ENCODE measurements around the gene LRRC26.
"Not testable (repeated sequence)": the region's sequence is repeated elsewhere in the genome, so short reads cannot be mapped to it uniquely, and the experiment has no call there.

The LRRC26 gene

DNA sequence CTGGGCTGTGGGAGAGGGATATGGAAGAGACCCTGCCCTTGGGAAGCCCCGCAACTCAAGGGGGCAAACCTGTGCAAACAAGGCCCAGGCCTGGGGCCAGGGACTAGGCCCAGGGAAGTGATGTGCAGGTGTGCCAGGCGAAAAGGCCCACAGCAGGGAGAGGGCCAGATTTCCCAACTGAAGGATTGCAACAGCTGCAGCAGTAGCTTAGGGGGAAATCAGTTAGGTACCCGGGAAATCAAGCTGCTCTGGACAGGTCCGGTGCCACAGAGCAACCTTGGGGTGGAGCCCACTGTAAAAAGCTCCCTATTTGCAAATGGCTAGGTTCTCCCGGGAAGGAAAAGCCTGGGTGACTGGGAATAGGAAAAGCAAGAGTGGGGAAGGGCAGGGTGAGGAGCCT is 20.5 kb downstream of the LRRC26 start:
- no peak for DNase-seq

DNA sequence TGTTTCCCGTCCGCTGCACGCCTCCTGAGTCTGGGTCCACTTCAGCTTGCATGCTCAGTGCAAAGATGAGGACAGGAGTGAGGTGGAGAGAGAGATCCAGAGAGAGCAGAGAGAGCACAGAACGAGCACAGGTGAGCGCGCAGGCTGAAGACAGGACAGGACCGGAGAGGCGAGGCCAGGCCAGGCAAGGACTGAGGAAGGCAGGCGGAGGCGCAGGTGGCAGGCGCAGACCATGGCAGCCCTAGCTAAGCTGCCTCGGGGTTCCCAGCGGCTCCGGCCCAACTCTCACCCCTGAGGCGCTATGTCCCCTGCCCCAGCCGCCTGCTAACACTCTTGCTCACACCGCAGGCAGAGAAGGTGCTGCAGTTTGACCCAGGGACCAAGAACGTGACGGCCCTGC is 21.2 kb downstream of the LRRC26 start:
- no peak for DNase-seq

DNA sequence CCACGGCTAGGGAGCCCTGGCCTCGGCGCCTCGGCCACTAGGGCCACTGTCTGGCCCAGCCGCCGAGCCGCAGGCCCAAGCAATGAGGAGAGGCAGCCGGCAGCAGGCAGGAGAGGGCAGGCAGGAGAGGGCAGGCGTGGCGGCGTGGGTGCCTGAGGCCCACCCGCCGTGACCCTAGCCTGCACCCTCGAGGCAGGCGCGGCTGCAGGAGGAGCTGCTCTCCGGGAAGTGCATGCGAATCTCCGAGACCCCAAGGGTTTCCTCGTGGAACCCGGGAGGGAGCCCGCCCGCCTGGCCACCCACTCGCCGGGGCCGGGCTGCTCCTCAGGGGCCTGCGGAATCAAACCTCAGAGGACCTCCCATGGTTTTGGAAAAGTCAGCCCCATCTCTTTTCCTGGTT is 21.6 kb downstream of the LRRC26 start:
- no peak for DNase-seq

DNA sequence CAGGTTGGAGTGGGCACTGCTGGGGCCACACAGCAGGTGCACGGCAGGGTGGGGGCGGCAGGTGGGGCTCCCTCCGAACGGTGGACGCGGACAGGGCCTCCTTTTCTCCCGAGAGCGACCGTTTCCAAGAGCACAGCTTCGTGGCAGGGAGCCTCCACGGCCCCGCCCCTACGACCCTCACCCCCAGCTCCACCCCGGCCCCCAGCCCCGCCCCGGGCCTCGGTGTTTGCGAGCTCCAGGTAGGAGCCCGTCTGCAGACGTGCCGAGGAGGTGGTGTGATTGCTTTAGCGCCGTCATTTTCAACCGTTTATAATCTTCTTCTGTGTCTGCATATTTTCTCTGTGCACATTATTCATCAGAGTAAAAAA is 22.1 kb downstream of the LRRC26 start:
- no peak for DNase-seq

DNA sequence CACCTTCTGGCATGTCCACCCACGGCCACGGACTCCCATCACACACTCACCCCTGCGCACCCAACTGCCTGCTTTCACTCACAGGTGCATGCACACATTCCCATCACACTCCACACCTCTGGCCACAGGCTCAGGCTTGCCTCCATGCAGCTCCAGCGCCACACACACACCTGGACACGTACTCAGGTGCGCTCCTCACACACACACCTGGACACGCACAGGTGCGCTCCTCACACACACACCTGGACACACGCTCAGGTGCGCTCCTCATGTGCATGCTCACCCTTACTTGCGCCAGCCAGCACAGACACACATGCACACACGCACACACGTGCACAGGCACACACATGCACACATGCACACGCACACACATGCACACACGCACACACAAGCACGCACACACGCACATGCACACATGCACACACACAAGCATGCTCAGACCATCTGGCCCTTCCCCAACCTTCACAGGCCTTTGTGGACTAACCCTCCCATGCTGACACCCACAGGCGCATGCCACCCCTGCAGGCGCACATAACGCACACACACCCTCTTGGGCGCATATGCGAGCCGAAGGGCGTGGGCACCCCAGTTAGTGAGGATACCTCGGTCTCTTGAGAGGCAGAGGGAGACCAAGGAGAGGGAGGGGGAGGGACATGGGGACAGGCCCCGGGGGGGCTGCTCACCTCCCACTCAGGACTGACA is 22.6 kb downstream of the LRRC26 start:
- no peak for DNase-seq

DNA sequence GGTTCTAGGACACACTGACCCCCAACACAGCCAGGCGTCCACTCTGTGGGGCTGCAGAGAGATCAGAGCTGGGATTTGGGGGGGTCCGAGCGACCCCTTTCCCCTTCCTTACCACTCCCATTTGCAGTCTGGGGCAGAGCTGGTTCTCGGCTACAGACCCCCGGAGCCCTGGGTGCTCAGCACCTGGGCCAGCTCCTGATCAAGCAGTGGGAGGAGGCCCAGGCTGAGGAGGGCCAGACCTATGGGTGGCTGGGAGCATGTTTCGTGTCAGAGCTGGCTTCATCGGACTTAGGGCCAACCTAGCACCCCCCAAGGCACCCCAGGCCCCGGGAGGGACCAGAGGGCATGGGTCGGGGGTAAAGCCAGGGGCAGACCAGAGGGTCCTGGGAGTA is 23.3 kb downstream of the LRRC26 start:
- DNase-seq = no peak

DNA sequence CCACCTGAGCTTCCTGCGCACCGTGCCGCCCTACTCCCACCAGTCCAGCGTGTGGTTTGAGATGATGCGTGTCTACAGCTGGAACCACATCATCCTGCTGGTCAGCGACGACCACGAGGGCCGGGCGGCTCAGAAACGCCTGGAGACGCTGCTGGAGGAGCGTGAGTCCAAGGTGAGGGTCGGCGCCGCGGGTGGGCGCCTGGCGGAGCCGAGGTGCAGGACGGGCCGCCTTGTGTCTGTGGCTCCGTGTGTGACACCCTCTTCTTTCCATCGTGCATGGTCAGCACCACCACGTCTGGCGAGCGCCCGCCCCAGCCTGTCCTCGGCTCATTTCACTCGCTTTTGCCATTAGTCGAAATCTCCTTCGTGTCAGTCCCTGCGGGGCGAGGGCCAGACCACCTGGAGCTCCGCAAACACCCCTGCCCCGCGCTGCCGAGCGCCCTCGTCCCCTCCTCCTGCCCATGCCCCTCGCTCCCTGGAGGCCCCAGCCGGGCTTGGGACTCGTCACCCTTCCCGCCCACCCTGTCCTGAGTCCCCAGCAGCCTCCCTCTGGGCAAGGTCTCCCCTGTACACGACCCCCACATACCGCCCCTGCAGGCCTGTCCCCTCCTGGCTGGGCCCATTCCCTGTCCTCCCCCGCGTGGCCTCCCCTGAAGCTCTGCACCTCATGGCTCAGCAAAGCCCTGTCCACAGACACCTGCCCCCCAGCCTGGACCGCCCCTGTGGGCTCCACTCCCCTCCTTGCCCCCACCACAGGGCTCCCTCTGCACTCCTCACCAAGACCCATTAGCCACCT is 23.9 kb downstream of the LRRC26 start:
- DNase-seq = no peak

DNA sequence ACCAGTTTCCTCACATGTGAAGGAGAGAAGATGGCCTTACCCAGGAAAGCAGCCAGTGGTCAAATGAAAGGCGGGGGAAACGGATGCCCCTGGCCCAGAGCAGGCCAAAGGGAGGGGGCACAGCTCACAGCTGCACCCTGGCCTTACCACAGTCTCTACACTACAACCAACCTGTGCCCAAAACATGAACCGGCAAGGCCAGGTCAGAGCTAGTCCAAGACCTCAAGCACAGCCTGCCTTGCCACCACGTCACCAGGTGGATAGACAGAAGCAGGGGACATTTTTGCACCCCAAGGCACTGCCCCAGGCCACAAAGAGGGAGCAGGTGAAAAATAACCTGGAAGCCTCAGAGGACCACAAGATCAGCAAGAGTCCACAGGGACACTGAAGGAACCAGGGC is 26.4 kb downstream of the LRRC26 start:
- no peak for DNase-seq

DNA sequence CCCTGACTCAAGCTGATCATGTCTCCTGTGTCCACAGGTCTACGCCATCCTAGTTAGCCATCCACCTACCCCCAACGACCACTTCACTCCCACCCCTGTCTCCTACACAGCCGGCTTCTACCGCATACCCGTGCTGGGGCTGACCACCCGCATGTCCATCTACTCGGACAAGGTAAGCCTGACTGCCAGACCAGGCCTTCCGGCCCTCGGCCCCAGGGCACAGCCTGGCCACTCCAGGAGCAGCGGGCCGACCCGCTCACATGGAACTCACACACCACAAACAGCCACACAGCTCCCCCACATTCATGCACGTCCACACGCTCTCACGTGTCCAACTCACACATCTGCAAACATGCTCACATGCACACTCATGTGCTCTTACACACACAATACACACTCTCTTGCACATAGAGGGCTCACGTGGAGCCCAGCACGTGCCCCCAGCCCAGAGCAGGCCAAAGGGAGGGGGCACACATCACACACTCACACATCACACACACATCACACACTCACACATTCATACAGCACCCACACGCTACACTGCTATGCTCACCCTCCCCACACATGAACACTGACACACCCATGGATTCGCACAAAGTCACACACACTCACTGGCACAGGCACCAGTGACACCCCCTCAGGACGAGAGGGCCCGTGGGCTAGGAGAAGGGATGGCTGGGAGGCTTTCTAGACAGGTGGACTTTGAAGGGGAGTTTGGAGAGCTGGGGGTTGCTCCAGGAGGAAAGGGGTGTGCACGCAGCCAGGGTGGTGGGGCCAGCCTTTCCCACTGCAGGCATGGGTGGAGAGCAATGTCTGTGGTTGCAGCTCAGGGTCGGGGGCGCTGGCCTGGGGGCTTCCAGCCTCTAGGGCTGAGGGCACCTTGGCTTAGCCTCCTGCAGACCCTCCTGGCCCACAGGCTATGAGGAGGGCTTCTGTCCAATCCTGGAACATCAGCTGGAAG is 27.6 kb downstream of the LRRC26 start:
- no peak for DNase-seq

DNA sequence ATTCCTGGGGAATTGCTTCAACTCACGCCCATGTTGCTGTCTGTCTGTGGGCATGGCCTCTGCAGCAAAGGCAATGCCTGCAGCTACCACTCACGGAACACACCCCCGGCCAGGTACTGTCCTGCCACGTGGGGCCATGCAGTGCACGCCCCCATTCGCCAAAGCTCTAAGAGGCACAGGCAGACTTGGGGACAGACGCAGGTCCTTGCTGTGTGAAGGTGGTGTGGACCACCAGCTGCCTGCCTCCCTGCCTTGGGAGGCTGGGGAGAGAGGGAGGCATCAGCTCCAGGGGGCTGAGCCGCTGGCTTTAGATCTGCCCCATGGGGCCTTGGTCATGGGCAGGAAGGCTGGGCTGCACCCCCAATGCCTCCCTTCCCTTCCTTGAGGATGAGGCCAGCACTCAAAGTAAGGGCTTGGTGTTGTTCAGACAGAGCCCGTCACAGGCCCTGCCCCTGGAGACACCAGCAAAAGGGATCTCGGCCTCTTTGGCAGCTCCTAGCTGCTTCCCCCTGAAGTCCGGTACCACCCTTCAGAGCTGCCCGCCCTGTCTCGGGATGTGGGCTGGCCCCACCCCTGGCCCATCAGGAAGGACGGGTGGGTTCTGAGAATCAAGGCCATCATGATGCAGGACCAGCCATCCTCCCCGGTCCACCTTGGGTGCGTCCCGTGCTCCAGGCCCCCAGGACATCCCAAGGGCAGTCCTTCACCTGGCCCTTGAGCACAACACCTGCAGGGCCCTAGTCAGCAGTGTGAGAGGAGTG is 28.6 kb downstream of the LRRC26 start:
- DNase-seq = no peak

DNA sequence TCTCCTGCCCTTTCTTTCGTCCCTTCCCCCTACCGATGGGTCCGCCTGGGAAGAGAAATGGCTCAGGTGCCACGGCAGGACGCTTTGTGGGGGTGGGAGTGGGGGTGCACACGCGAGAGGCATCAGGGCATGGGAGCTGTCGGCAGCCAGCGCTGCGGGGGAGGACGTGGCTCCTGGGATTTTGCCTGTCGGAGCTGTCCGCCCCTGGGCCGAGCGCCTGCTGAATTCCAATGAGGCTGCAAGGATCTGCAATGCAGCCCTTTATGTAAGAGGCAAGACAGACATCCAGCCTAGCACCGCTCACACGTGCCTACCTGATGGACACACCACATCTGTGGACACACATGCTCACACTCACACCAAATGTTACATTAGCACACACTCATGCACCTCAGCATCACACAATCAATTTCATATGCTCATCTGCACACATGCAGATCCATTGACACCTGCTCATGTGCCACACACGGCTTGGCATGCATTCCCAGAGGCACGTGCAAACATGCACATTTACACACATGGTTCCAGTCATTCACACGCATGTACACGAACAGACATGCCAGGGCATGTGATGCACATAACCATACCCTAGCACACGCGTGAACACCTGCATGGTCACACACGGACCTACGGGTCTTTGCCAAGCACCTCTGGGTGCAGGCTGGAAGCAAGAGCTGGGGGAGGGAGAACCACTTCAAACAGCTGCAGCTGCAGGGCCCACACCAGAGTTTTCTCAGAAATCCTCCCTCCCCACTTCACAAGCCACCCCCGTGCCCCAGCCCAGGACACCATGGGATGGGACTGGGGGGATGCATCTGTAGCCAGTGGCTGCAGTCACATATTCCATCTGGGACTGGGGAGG is 29.5 kb downstream of the LRRC26 start:
- DNase-seq = no peak

DNA sequence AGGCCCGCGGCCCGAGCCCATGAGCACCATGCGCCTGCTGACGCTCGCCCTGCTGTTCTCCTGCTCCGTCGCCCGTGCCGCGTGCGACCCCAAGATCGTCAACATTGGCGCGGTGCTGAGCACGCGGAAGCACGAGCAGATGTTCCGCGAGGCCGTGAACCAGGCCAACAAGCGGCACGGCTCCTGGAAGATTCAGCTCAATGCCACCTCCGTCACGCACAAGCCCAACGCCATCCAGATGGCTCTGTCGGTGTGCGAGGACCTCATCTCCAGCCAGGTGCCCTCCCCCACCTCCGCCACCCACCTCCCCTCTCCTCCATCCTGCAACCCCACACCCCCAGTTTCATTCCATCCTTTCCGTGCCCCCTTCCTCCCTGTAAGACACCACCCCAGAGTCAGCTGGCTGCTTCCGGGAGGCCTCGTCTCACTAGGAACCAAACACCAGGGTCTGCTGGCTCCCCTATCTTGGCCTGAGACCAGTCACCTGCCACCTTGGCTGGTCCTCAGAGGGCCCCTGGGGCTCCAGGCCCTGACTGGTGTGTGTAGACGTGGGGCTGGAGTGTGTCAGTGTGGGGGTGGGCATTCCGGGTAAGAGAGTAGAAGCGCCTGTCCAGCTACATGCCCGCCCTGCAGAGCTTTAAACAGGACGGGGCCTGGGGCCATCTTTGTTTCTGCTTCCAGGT is 30.2 kb downstream of the LRRC26 start:
- DNase-seq = no peak

DNA sequence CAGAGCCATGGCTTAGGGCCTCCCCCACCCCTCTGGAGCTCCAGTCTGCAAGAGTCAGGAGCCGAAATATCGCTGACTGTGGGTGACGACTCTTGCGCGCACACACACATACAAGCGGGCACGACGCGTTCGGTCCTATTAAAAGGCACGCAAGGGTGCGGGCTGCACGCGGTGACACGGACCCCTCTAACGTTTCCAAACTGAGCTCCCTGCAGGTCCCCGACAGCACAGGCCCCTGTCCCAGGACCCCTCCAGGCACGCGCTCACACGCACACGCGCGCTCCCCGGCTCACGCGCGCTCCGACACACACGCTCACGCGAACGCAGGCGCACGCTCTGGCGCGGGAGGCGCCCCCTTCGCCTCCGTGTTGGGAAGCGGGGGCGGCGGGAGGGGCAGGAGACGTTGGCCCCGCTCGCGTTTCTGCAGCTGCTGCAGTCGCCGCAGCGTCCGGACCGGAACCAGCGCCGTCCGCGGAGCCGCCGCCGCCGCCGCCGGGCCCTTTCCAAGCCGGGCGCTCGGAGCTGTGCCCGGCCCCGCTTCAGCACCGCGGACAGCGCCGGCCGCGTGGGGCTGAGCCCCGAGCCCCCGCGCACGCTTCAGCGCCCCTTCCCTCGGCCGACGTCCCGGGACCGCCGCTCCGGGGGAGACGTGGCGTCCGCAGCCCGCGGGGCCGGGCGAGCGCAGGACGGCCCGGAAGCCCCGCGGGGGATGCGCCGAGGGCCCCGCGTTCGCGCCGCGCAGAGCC is 31.0 kb downstream of the LRRC26 start, which contains the start of gene GRIN1:
Gene GRIN1, plus strand, starts transcription at position 433 of the 746 bp plus-strand sequence. CDS start 333 bp downstream, outside the sequence.
- DNase-seq = peak; percentile 9

DNA sequence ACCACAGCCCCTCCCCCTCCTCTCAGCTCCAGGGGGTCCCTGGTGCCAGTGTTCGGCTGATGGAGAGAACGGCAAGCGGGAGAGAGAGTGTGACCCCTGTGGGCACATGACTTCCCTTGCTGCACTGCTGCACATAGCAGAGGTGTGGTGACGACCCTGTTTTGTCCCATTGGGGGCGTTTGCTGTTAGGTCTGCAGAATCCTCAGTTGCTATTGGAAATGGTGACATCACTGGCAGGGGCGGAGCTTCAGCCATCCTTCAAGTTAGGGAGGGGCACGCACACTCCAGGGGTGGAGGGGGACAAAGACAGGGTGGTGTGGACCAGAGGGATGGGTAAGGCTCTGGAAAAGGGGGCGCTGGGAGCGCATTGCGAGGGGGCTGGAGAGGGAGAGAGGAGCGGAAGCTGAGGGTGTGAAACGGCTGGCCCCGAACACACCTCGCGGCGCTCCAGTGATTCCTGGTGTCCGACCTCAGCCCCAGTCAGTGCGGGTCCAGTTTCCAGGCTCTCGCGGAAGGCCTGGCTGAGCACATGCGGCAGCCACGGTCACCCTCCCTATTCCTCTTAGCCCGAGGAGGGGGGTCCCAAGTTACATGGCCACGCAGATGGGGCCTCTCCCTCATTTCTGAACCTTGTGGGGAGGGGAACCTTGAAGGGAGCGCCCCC is 31.7 kb downstream of the LRRC26 start:
- DNase-seq = no peak

DNA sequence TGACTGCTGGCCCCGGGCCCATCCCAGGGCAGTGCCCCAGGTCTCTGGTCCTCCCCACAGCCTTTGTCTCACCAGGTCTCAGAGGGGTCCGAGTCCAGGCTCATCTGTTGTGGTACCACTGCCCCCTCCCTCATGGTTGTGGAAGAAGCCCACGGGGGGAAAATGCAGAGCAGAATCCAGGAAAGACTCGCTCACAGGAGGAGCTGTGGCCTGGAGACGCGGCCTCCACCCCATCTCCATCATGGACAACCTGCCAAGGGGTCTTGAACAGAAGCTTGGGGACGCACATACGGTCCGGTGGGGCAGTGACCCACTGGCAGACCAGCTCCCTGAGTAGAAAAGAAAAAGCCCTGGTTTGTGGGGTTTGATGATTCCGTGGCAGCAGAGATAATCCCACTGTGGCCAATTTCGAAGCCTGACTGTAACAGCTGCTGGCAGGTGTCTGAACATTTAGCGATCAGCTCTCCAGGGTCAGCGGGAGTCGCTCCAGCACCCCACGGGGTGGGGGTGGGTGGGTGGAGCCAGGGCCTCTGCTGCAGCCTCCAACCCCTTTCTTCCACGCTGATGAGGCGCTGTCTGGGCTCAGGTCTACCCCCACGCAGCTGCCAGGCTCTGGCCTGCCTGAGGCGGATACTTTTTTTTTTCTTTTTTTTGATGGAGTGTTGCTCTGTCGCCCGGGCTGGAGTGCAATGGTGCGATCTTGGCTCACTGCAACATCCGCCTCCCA is 32.8 kb downstream of the LRRC26 start:
- no peak for DNase-seq

DNA sequence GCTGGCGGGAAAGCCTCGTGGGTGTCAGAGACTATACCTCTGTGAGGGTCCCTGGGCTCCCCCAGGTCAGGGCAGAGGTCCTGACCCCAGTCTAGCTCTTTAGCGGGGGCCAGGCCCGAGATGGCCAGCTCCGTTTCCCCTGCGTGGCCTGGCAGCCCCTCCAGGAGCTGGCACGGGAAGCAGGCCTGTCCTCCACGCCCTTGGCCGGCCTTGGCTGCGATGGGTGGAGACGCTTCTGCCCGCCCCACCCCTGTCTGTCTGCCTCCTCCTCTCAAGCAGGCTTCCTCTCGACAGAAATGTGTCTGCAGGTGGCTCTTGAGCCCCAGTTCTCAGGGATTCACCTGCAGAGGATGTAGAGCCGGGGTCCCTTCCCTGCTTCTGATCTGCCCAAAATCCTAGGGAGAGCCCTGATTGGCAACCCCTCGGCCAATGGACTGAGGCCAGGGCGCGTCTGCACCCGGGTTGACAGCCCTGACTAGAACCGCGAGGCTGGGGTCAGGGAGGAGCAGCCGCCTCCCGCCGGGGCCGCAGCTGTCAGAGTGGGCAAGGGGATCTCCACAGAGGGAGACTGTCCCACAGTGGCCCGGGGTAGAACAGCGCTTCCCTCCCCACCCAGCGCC is 33.5 kb downstream of the LRRC26 start:
- no peak for DNase-seq

DNA sequence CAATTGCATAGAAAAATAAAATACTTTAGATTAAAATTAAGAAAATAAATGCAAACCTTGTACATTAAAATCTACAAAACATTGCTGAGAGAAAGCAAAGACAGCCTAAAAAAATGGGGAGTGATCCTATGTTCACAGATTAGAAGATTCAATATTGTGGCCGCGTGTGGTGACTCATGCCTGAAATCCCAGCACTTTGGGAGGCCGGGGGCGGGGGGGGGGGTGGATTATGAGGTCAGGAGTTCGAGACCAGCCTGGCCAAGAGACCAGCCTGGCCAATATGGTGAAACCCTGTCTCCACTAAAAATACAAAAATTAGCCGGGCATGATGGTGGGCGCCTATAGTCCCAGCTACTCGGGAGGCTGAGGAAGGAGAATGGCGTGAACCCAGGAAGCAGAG is 34.7 kb downstream of the LRRC26 start:
- not testable (repeated sequence) for DNase-seq

DNA sequence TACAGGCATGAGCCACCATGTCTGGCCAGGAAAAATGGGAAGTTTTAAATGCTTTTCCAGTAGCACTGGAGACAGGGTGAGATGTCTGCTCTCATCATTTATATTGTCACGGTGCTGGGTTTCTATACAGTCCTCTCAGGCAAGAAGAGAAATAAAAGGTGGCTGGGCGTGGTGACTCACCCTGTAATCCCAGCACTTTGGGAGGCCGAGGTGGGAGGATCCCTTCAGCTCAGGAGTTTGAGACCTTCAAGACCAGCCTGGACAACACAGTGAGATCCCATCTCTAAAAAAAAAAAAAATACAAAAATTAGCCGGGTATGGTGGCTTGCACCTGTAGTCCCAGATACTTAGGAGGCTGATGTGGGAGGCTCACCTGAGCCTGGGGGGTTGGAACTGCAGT is 35.7 kb downstream of the LRRC26 start:
- DNase-seq = no peak
